GM10248 (cell line): ENCODE results near the gene TMEM143.

Experiments used
- CTCF ChIA-PET: fragments of 300-600 bp; sonication (Branson Sonifier 250); formaldehyde crosslinking; extraction: SDS; loops from one replicate; lab custom pipeline; 2021; ENCODE audit warnings: antibody characterized with exemption; lab: Yijun Ruan, JAX
- POLR2A ChIA-PET: fragments of 350-650 bp; sonication (Branson Sonifier 250); formaldehyde crosslinking; extraction: SDS; loops from one replicate; lab custom pipeline; 2020; ENCODE audit warnings: antibody characterized with exemption; lab: Yijun Ruan, JAX
- DNase-seq: peaks from one replicate; pipeline ENCODE4 v3.0.0; 2012; ENCODE audit errors: extremely low spot score
- CTCF ChIP-seq: IDR thresholded peaks from 2 replicates; pipeline ENCODE4 v1.5.1; 2012; ENCODE audit warnings: mild to moderate bottlenecking, low read depth; ENCODE audit errors: extremely low read depth, missing control alignments, control extremely low read depth

Gene TMEM143

GRCh38 chr19:48283908-48284307, 79.8 kb downstream of the TMEM143 start:
- no peak for DNase-seq
- ChIA-PET CTCF (interaction anchor here (0.8 to 1.3 kb wide), 3 partner anchors 9 to 300 kb away, joined by 3 to 5 read pairs (median 4); no protein-coding TSS in a partner anchor), POLR2A (no interaction called here)
- no peak for TF ChIP-seq CTCF
